ENCODE data around the gene LIM2. TPM values are rescaled to one million over a fixed set of nuclear protein-coding genes. Genes with fewer than 3 reads are reported as not detected.

Gene LIM2
- total RNA-seq, 1 donor: not detected

GRCh38 chr19:51331193-51331592 is 56.6 kb downstream of the LIM2 start:
- no peak overlapping the region for H3K4me3 ChIP-seq (ENCODE audit: low read depth, low read length)
- no peak for DNase-seq (ENCODE audit: low read depth)
- TF ChIP-seq, protein P1, sequence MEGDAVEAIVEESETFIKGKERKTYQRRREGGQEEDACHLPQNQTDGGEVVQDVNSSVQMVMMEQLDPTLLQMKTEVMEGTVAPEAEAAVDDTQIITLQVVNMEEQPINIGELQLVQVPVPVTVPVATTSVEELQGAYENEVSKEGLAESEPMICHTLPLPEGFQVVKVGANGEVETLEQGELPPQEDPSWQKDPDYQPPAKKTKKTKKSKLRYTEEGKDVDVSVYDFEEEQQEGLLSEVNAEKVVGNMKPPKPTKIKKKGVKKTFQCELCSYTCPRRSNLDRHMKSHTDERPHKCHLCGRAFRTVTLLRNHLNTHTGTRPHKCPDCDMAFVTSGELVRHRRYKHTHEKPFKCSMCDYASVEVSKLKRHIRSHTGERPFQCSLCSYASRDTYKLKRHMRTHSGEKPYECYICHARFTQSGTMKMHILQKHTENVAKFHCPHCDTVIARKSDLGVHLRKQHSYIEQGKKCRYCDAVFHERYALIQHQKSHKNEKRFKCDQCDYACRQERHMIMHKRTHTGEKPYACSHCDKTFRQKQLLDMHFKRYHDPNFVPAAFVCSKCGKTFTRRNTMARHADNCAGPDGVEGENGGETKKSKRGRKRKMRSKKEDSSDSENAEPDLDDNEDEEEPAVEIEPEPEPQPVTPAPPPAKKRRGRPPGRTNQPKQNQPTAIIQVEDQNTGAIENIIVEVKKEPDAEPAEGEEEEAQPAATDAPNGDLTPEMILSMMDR (IDR thresholded peaks at IDR 0.05; ENCODE audit: insufficient read depth, low read length): no peak

GRCh38 chr19:51330366-51330765 is 57.4 kb downstream of the LIM2 start:
- no peak for DNase-seq (ENCODE audit: low read depth)
- H3K4me3 ChIP-seq (ENCODE audit: low read depth, low read length): no peak overlapping the region
- TF ChIP-seq, protein P1 (IDR thresholded peaks at IDR 0.05; ENCODE audit: insufficient read depth, low read length): no peak

Other genes starting within 250 kb of the LIM2 start
- gene SIGLEC7, start 245.7 kb downstream of the LIM2 start, total RNA-seq (ENCODE audit: low replicate concordance): 0.41 TPM in 1 of 2 replicates, not detected in the other
- not detected in 2 replicates for gene CD33, start 162.9 kb downstream of the LIM2 start, total RNA-seq (ENCODE audit: low replicate concordance)
- gene SIGLECL1, start 136.9 kb downstream of the LIM2 start, total RNA-seq (ENCODE audit: low replicate concordance): not detected in 2 replicates
- gene IGLON5, start 76.3 kb downstream of the LIM2 start, total RNA-seq (ENCODE audit: low replicate concordance): not detected in 2 replicates
- 0.27 TPM in 1 of 2 replicates, not detected in the other for gene VSIG10L, start 45.8 kb downstream of the LIM2 start, total RNA-seq (ENCODE audit: low replicate concordance)
- 66.8 and 104 TPM in 2 replicates for gene ETFB, start 21.6 kb downstream of the LIM2 start, total RNA-seq (ENCODE audit: low replicate concordance)
- 0.36 TPM in 1 of 2 replicates, not detected in the other for gene CLDND2, start 19.0 kb downstream of the LIM2 start, total RNA-seq (ENCODE audit: low replicate concordance)
- gene NKG7, start 15.3 kb downstream of the LIM2 start, total RNA-seq (ENCODE audit: low replicate concordance): not detected in 2 replicates
- not detected in 2 replicates for gene C19orf84, start 2.6 kb upstream of the LIM2 start, total RNA-seq (ENCODE audit: low replicate concordance)
- not detected in 2 replicates for gene SIGLEC10, start 29.7 kb upstream of the LIM2 start, total RNA-seq (ENCODE audit: low replicate concordance)
- not detected in 2 replicates for gene SIGLEC8, start 70.5 kb upstream of the LIM2 start, total RNA-seq (ENCODE audit: low replicate concordance)
- not detected in 2 replicates for gene CEACAM18, start 90.6 kb upstream of the LIM2 start, total RNA-seq (ENCODE audit: low replicate concordance)
- gene SIGLEC12, start 113.8 kb upstream of the LIM2 start, total RNA-seq (ENCODE audit: low replicate concordance): not detected in 2 replicates
- gene SIGLEC6, start 143.7 kb upstream of the LIM2 start, total RNA-seq (ENCODE audit: low replicate concordance): not detected in 2 replicates
- gene ZNF175, start 183.3 kb upstream of the LIM2 start, total RNA-seq (ENCODE audit: low replicate concordance): 7.9 and 12.9 TPM in 2 replicates
- not detected in 2 replicates for gene SIGLEC5, start 242.4 kb upstream of the LIM2 start, total RNA-seq (ENCODE audit: low replicate concordance)

All from fibroblast of the aortic adventitia (primary cell).